OCI-LY1 (cell line): ENCODE measurements around the gene CNGA2.

Experiments used
- H2AFZ ChIP-seq: fragments of 200-600 bp; sonication (generic), shearing (Covaris generic); 2 replicates; pipeline ENCODE4 v1.6.0; 2014; ENCODE audit warnings: antibody characterized with exemption, mild to moderate bottlenecking, low read length
- H3F3A ChIP-seq: fragments of 200-600 bp; sonication (generic), shearing (Covaris generic); 2 replicates; pipeline ENCODE4 v1.6.0; 2014; ENCODE audit warnings: mild to moderate bottlenecking, antibody characterized with exemption, low read length, moderate library complexity; ENCODE audit not compliant: insufficient read depth
- H3K27ac ChIP-seq: fragments of 200-600 bp; sonication (generic); 2 replicates; pipeline ENCODE4 v1.5.1; 2014; ENCODE audit warnings: low read length, mixed run types, mild to moderate bottlenecking, low read depth; ENCODE audit not compliant: poor library complexity, severe bottlenecking
- H3K27me3 ChIP-seq: fragments of 200-600 bp; sonication (generic); 2 replicates; pipeline ENCODE4 v1.6.0; 2014; ENCODE audit warnings: antibody characterized with exemption, mild to moderate bottlenecking, low read length, moderate library complexity; ENCODE audit not compliant: insufficient read depth
- H3K36me3 ChIP-seq: fragments of 200-600 bp; sonication (generic); 2 replicates; pipeline ENCODE4 v1.6.1; 2014; ENCODE audit warnings: mild to moderate bottlenecking, antibody characterized with exemption, low read length, moderate library complexity, mixed read lengths; ENCODE audit not compliant: insufficient read depth
- H3K4me1 ChIP-seq: fragments of 200-600 bp; sonication (generic); 2 replicates; pipeline ENCODE4 v1.5.1; 2014; ENCODE audit warnings: mild to moderate bottlenecking, low read length, moderate library complexity; ENCODE audit not compliant: insufficient read depth, severe bottlenecking
- H3K4me2 ChIP-seq: fragments of 200-600 bp; sonication (generic), shearing (Covaris generic); 2 replicates; pipeline ENCODE4 v1.6.1; 2014; ENCODE audit warnings: low read length
- H3K4me3 ChIP-seq: fragments of 200-600 bp; sonication (generic); 2 replicates; pipeline ENCODE4 v1.5.1; 2014; ENCODE audit warnings: low read length, low read depth, mild to moderate bottlenecking, mixed read lengths; ENCODE audit not compliant: poor library complexity, severe bottlenecking
- H3K79me2 ChIP-seq: fragments of 200-600 bp; shearing (Covaris generic); 2 replicates; pipeline ENCODE4 v1.6.1; 2016; ENCODE audit warnings: mixed run types, low read length, mixed read lengths; ENCODE audit not compliant: insufficient read depth
- H3K9ac ChIP-seq: fragments of 200-600 bp; sonication (generic), shearing (Covaris generic); 2 replicates; pipeline ENCODE4 v1.6.1; 2014; ENCODE audit warnings: mild to moderate bottlenecking, low read length, mixed read lengths
- H3K9me2 ChIP-seq: fragments of 200-600 bp; sonication (generic), shearing (Covaris generic); 2 replicates; pipeline ENCODE4 v1.6.1; 2014; ENCODE audit warnings: low read depth, mild to moderate bottlenecking, low read length, mixed read lengths
- H3K9me3 ChIP-seq: fragments of 200-600 bp; shearing (Covaris generic); 2 replicates; pipeline ENCODE4 v1.6.1; 2014; ENCODE audit warnings: low read length, mixed read lengths
- H4K20me1 ChIP-seq: fragments of 200-600 bp; sonication (generic), shearing (Covaris generic); 2 replicates; pipeline ENCODE4 v1.6.0; 2016; ENCODE audit warnings: mild to moderate bottlenecking, low read length; ENCODE audit not compliant: insufficient read depth
- EZH2 ChIP-seq: fragments of 200-600 bp; sonication (generic), shearing (Covaris generic); IDR thresholded peaks from 2 replicates; pipeline ENCODE4 v1.8.0; 2017; ENCODE audit warnings: borderline replicate concordance, mixed run types, mild to moderate bottlenecking, antibody characterized with exemption, low read length, moderate library complexity, mixed read lengths
- TF ChIP-seq, protein P1 (sequence below): fragments of 200-600 bp; sonication (generic), shearing (Covaris generic); IDR thresholded peaks from 2 replicates; pipeline ENCODE4 v1.5.1; 2017; ENCODE audit warnings: mild to moderate bottlenecking, antibody characterized with exemption, low read length, moderate library complexity, mixed read lengths

The CNGA2 gene

DNA sequence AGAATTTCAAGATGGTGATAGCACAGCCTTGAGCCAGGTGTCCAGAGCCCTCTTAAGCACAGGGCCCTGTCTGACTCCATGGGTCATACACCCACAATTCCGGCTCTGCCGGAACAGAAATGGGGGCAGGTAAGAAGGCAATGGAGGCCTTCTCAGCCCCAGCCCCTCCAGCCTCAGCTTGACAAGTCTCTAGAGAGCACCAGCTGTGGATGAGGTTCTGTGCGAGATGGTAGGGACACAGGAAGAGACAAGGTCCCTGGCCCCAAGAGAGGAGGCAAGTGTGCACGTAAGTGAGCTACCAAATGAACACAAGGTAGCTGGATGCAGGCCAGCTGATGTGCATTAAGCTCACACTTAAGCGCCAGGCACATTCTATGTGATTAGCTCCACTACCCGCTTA, 41.7 kb upstream of the CNGA2 start:
- Histone ChIP-seq H3K27me3 (no peaks in the 10 kb centered on the region), H3F3A (no peaks in the 10 kb centered on the region), H3K9ac (no peak overlapping the region), H3K27ac (no peak overlapping the region), H3K36me3 (no peaks in the 10 kb centered on the region), H2AFZ (no peak overlapping the region), H3K4me3 (no peak overlapping the region), H3K4me1 (no peaks in the 10 kb centered on the region), H4K20me1 (no peaks in the 10 kb centered on the region), H3K9me3 (no peaks in the 10 kb centered on the region), H3K79me2 (no peaks in the 10 kb centered on the region), H3K4me2 (no peak overlapping the region), H3K9me2 (no peaks in the 10 kb centered on the region)
- TF ChIP-seq, protein P1, sequence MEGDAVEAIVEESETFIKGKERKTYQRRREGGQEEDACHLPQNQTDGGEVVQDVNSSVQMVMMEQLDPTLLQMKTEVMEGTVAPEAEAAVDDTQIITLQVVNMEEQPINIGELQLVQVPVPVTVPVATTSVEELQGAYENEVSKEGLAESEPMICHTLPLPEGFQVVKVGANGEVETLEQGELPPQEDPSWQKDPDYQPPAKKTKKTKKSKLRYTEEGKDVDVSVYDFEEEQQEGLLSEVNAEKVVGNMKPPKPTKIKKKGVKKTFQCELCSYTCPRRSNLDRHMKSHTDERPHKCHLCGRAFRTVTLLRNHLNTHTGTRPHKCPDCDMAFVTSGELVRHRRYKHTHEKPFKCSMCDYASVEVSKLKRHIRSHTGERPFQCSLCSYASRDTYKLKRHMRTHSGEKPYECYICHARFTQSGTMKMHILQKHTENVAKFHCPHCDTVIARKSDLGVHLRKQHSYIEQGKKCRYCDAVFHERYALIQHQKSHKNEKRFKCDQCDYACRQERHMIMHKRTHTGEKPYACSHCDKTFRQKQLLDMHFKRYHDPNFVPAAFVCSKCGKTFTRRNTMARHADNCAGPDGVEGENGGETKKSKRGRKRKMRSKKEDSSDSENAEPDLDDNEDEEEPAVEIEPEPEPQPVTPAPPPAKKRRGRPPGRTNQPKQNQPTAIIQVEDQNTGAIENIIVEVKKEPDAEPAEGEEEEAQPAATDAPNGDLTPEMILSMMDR, result no peak
- TF ChIP-seq EZH2, result no peak

DNA sequence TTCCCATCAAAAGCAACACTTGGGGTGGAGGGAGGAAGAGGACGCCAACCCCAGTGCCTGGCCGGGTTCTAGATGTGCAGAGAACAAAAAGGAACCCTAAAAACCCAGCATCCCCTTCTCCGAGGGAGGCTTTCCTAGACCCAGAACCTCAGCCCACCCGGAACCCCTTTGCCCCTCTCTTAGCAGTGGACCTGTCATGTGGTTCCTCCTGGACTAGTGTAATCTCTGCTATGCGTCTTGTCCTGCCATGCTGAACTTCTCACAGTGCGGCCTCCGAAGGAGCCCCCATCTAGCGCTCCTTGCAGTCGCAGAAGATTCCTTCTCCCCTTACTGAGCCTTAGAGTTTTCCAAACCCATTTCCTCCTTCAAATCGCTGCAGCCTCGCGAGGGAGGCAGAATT, 40.4 kb upstream of the CNGA2 start:
- Histone ChIP-seq H3K4me2 (no peak overlapping the region), H3K4me3 (no peak overlapping the region), H3K36me3 (no peaks in the 10 kb centered on the region), H3K27me3 (no peaks in the 10 kb centered on the region), H4K20me1 (no peaks in the 10 kb centered on the region), H3F3A (no peaks in the 10 kb centered on the region), H3K9me2 (no peaks in the 10 kb centered on the region), H3K9ac (no peak overlapping the region), H3K9me3 (no peaks in the 10 kb centered on the region), H2AFZ (no peak overlapping the region), H3K4me1 (no peaks in the 10 kb centered on the region), H3K27ac (no peak overlapping the region), H3K79me2 (no peaks in the 10 kb centered on the region)
- TF ChIP-seq EZH2, result no peak
- TF ChIP-seq, protein P1, result no peak

DNA sequence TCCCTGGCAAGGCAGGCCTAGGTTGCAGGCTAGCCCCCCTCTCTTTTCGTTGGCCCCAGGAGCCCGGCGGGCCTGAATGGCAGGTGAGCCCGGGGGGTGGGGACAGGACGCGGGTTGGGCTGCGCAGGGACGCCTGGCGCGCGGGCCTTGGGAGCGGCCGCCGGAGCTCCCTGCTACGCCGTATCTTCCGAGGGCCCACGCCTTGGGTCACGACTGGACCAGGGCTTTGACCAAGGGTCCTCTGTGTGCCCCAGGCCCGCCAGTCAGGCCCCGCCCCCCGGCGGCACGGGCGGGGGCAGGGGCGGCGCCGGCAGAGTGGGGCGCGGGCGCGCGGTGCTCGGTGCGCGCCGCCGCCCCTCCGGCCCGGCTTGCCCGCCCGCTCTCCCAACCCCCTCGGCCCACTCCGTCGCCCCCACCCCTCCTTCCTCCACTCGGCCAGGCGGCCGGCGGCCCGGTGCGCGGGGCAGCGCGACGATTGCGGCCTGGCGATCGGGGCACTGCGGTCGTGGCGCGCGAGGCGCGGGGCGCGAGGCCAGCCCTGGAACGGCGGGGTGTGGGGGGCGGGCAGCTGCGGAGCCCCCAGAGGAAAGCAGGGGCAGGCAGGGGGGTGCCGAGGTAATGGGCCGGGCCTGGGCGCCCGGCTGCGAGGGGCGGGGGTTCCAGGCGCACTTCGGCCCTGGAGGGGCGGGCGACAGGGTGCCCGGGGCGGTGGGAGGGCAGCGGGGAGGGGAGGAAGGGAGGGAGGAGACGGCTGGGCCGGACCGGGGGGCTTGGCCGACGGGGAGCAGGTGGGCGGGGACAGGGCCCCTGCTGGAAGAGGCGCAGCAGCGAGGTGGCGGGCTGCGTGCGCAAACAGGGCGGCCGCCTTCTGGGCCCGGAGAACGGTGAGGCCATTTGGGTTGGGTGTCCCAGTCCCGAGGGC, 39.6 kb upstream of the CNGA2 start, which contains the start of gene PRRG3:
Gene PRRG3 (plus strand): TSS at position 798 of the 922 bp plus-strand sequence. CDS start 3,357 bp downstream, outside the sequence.
- no peak for TF ChIP-seq EZH2
- TF ChIP-seq, protein P1, result no peak
- Histone ChIP-seq H3K4me3 (no peak within 1 kb of the TSS), H3K79me2 (no peaks in the 10 kb centered on the region), H4K20me1 (no peaks in the 10 kb centered on the region), H2AFZ (no peak within 1 kb of the TSS), H3K27me3 (no peaks in the 10 kb centered on the region), H3F3A (no peaks in the 10 kb centered on the region), H3K9ac (no peak within 1 kb of the TSS), H3K9me3 (no peaks in the 10 kb centered on the region), H3K27ac (no peak within 1 kb of the TSS), H3K36me3 (no peaks in the 10 kb centered on the region), H3K4me1 (no peaks in the 10 kb centered on the region), H3K9me2 (no peaks in the 10 kb centered on the region), H3K4me2 (no peak within 1 kb of the TSS)
